Measurements from ENCODE around the gene PILRB.
A peak's percentile ranks its signal among the peaks of the same experiment; 100 is the strongest.
"Not testable (repeated sequence)": the region's sequence is repeated elsewhere in the genome, so short reads cannot be mapped to it uniquely, and the experiment has no call there.

PILRB gene

DNA sequence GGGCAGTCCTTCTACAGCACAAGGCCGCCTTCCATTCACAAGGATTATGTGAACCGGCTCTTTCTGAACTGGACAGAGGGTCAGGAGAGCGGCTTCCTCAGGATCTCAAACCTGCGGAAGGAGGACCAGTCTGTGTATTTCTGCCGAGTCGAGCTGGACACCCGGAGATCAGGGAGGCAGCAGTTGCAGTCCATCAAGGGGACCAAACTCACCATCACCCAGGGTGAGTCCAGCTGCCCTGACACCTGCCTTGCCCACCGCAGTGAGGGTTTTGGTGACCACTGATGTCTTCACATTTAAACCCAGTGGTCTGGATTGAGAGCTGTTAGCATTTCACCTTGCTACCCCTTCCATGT is 918 bp downstream of the PILRB start:
- H4K20me1 ChIP-seq (ENCODE audit: insufficient read depth) = no peaks in the 10 kb centered on the region
- H3K27ac ChIP-seq = no peak overlapping the region
- H3K79me2 ChIP-seq (ENCODE audit: insufficient read depth, low read depth) = no peaks in the 10 kb centered on the region
- TF ChIP-seq, protein P1, sequence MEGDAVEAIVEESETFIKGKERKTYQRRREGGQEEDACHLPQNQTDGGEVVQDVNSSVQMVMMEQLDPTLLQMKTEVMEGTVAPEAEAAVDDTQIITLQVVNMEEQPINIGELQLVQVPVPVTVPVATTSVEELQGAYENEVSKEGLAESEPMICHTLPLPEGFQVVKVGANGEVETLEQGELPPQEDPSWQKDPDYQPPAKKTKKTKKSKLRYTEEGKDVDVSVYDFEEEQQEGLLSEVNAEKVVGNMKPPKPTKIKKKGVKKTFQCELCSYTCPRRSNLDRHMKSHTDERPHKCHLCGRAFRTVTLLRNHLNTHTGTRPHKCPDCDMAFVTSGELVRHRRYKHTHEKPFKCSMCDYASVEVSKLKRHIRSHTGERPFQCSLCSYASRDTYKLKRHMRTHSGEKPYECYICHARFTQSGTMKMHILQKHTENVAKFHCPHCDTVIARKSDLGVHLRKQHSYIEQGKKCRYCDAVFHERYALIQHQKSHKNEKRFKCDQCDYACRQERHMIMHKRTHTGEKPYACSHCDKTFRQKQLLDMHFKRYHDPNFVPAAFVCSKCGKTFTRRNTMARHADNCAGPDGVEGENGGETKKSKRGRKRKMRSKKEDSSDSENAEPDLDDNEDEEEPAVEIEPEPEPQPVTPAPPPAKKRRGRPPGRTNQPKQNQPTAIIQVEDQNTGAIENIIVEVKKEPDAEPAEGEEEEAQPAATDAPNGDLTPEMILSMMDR (conservative IDR thresholded peaks at IDR 0.05; ENCODE audit: low read depth, low read length) = no peak
- no peaks in the 10 kb centered on the region; the same call in 1 of the 2 replicates for H3K36me3 ChIP-seq (ENCODE audit: insufficient read depth)
- no peak overlapping the region for H2AFZ ChIP-seq (ENCODE audit: low read depth)
- H3K9ac ChIP-seq = no peak overlapping the region
- H3K27me3 ChIP-seq (ENCODE audit: insufficient read depth, low read depth) = no peaks in the 10 kb centered on the region
- no peak overlapping the region for H3K4me3 ChIP-seq (IDR thresholded peaks at IDR 0.05; ENCODE audit: insufficient read depth, low read depth, low read length)
- H3K4me1 ChIP-seq (ENCODE audit: low read depth, poor library complexity, severe bottlenecking) = peaks cover 4% of the 10 kb centered on the region
- H3K4me2 ChIP-seq = no peak overlapping the region

DNA sequence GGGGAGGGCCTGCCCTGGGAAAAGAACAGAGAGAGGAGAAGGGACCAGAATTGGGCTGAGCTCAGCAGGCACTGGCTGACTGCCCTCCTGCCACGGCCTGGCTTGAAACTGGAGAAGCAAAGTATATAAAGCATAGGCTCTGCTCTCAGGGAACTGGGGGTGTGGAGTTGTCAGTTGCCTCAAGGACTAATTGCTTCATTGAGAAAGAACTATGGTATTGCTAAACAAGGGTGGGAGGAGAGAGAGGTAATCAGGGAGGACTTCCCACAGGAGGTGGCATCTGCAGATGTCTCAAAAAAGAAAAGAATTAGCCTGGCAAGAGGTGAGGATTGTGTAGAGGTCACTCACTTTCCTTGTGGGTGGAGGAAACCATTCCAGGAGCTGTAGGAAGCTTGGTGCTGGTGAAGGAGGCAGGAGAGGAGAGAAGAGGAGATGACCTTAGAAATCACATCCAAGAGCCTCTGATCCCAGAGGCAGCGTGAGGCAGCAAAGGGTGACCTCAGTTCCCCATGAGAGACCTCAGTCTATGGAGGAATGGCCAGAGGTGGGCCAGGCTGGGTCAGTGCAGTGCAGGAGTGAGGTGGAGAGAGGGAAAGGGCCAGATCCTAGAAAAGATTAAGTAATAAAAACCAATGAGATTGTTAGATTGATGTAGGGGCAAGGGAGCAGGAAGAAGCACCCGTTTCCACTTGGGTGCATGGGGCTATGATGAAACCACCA is 2.4 kb downstream of the PILRB start:
- Histone ChIP-seq H3K4me3 (IDR thresholded peaks at IDR 0.05; ENCODE audit: insufficient read depth, low read depth, low read length) (no peak overlapping the region), H3K79me2 (ENCODE audit: insufficient read depth, low read depth) (no peaks in the 10 kb centered on the region), H3K27me3 (ENCODE audit: insufficient read depth, low read depth) (no peaks in the 10 kb centered on the region), H2AFZ (ENCODE audit: low read depth) (no peak overlapping the region), H3K4me2 (no peak overlapping the region), H3K4me1 (ENCODE audit: low read depth, poor library complexity, severe bottlenecking) (peaks cover 18% of the 10 kb centered on the region), H3K9ac (no peak overlapping the region), H3K36me3 (ENCODE audit: insufficient read depth) (no peaks in the 10 kb centered on the region; the same call in 1 of the 2 replicates), H4K20me1 (ENCODE audit: insufficient read depth) (no peaks in the 10 kb centered on the region), H3K27ac (no peak overlapping the region)
- TF ChIP-seq, protein P1 (conservative IDR thresholded peaks at IDR 0.05; ENCODE audit: low read depth, low read length) = no peak

DNA sequence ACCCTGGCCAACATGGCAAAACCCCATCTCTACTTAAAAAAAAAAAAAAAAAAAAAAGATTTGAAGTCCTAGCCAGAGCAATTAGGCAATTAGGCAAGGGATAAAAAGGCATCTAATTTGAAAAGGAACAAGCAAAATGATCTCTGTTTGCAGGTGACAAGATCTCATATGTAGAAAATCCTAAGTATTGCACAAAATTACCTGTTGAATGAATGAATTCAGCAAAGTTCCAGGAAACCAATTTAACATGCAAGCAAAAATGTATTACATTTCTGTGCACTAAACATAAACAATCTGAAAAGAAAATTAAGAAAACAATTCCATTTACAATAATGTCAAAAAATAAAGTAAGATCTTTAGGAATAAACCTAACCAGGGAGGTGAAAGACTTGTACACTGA is 5.2 kb downstream of the PILRB start:
- Histone ChIP-seq H4K20me1 (ENCODE audit: insufficient read depth) (no peaks in the 10 kb centered on the region), H3K4me1 (ENCODE audit: low read depth, poor library complexity, severe bottlenecking) (peaks cover 36% of the 10 kb centered on the region), H3K27ac (no peak overlapping the region), H3K27me3 (ENCODE audit: insufficient read depth, low read depth) (no peaks in the 10 kb centered on the region), H3K4me3 (IDR thresholded peaks at IDR 0.05; ENCODE audit: insufficient read depth, low read depth, low read length) (no peak overlapping the region), H3K9ac (no peak overlapping the region), H3K4me2 (no peak overlapping the region), H2AFZ (ENCODE audit: low read depth) (no peak overlapping the region), H3K36me3 (ENCODE audit: insufficient read depth) (no peaks in the 10 kb centered on the region; the same call in 1 of the 2 replicates), H3K79me2 (ENCODE audit: insufficient read depth, low read depth) (no peaks in the 10 kb centered on the region)
- TF ChIP-seq, protein P1 (conservative IDR thresholded peaks at IDR 0.05; ENCODE audit: low read depth, low read length) = no peak

DNA sequence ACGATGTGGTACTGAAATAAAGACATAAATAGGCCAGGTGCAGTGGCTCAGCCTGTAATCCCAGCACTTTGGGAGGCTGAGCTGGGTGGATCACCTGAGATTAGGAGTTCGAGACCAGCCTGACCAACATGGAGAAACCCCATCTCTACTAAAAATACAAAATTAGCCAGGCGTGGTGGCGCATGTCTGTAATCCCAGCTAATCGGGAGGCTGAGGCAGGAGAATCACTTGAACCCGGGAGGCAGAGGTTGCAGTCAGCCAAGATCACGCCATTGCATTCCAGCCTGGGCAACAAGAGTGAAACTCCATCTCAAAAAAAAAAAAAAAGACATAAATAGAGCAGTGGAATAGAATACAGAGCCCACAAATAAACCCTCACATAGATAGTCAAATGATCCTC is 5.9 kb downstream of the PILRB start:
- H3K27me3 ChIP-seq (ENCODE audit: insufficient read depth, low read depth); H2AFZ ChIP-seq (ENCODE audit: low read depth); H3K4me2 ChIP-seq; H3K4me3 ChIP-seq (IDR thresholded peaks at IDR 0.05; ENCODE audit: insufficient read depth, low read depth, low read length); H3K27ac ChIP-seq; H3K79me2 ChIP-seq (ENCODE audit: insufficient read depth, low read depth); H3K36me3 ChIP-seq (ENCODE audit: insufficient read depth); H4K20me1 ChIP-seq (ENCODE audit: insufficient read depth); H3K9ac ChIP-seq: not testable (repeated sequence)
- peaks cover 36% of the 10 kb centered on the region for H3K4me1 ChIP-seq (ENCODE audit: low read depth, poor library complexity, severe bottlenecking)

DNA sequence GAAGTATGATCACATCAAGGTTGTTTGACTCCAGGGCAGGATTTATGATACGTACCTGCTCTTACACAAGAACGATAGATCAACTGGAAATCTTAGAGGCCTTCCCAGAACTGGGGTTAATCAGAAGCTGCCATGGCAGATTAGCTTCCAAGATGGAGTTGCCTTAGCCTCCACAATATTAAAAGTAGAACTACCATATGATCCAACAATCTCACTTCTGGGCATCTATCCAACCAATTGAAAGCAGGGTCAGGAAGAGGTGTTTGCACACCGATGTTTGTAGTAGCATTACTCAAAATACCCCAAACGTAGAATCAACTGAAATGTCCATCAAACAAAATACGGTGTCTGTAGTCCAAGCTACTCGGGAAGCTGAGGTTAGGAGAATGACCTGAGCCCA is 6.6 kb downstream of the PILRB start:
- no peaks in the 10 kb centered on the region for H4K20me1 ChIP-seq (ENCODE audit: insufficient read depth)
- no peak overlapping the region for H3K4me2 ChIP-seq
- no peak overlapping the region for H3K4me3 ChIP-seq (IDR thresholded peaks at IDR 0.05; ENCODE audit: insufficient read depth, low read depth, low read length)
- H2AFZ ChIP-seq (ENCODE audit: low read depth) = no peak overlapping the region
- TF ChIP-seq, protein P1 (conservative IDR thresholded peaks at IDR 0.05; ENCODE audit: low read depth, low read length) = no peak
- peaks cover 36% of the 10 kb centered on the region for H3K4me1 ChIP-seq (ENCODE audit: low read depth, poor library complexity, severe bottlenecking)
- H3K9ac ChIP-seq = no peak overlapping the region
- H3K27me3 ChIP-seq (ENCODE audit: insufficient read depth, low read depth) = no peaks in the 10 kb centered on the region
- no peaks in the 10 kb centered on the region for H3K79me2 ChIP-seq (ENCODE audit: insufficient read depth, low read depth)
- no peaks in the 10 kb centered on the region; the same call in 1 of the 2 replicates for H3K36me3 ChIP-seq (ENCODE audit: insufficient read depth)
- peak overlapping the region; percentile 95; the same call in 1 of the 2 replicates for H3K27ac ChIP-seq

DNA sequence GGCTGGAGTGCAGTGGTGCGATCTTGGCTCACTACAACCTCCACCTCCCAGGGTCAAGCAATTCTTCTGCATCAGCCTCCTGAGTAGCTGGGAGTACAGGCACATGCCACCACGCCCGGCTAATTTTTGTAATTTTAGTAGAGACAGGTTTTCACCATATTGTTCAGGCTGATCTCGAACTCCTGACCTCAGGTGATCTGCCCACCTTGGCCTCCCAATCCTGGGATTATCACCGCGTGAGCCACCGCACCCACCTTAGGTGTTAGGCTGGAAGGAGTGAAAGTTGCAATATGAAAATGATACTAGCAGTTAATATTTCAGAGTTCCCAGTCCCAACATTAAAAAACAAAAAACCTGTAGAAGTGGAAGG is 8.1 kb downstream of the PILRB start:
- H3K4me3 ChIP-seq (IDR thresholded peaks at IDR 0.05; ENCODE audit: insufficient read depth, low read depth, low read length); H3K36me3 ChIP-seq (ENCODE audit: insufficient read depth); H3K79me2 ChIP-seq (ENCODE audit: insufficient read depth, low read depth); H3K27me3 ChIP-seq (ENCODE audit: insufficient read depth, low read depth); H4K20me1 ChIP-seq (ENCODE audit: insufficient read depth): not testable (repeated sequence)
- Histone ChIP-seq H3K4me1 (ENCODE audit: low read depth, poor library complexity, severe bottlenecking) (peaks cover 36% of the 10 kb centered on the region), H3K4me2 (peak overlapping the region; percentile 88), H3K9ac (peak overlapping the region; percentile 81), H2AFZ (ENCODE audit: low read depth) (0 out of 2 replicates have a peak overlapping the region, but pooled peaks have one; percentile 11), H3K27ac (peak overlapping the region; percentile 95)

Data from KMS-11 (cell line).